ENCODE data around the gene ADH6. TPM values are rescaled to one million over a fixed set of nuclear protein-coding genes. Genes with fewer than 3 reads are reported as not detected.
"Not testable (repeated sequence)": the region's sequence is repeated elsewhere in the genome, so short reads cannot be mapped to it uniquely, and the experiment has no call there.

The ADH6 gene
- total RNA-seq, 1 donor from 2014 or later, result not detected

DNA sequence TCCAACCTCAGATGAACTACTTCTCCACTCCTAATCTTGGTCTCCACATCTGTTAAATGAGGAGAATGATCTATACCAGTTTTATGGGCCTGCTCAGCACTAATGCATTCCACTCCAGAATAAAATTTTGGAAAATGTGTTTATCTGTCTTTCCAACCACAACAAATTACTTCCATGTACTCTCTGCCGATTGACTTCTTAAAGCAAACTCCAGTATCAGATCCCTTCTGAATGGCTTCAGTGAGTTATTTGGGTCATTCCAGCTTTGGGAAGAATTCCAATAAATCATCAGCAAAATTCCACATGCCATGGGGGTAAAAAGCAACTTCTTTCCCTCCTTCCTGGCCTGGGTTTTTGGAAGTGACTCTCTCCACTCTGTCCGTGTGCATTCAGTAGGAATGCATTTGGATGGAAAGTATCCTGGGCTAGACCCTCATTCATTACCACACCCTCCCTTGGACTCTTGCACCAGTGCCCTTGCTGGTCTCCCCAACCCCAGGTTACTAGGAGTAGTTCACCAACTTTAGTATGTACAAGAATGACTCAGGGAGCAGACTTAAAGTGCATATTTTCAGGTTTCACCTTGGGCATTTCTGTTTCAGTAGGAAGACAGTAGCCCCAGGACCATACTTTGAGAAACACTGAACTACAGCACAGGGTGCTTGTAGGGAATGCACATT lies 15.4 kb upstream of the ADH6 start:
- peaks cover 11% of the 10 kb centered on the region for H3K9me3 Mint-ChIP-seq (ENCODE audit: unreplicated experiment)
- TF ChIP-seq, protein P1, sequence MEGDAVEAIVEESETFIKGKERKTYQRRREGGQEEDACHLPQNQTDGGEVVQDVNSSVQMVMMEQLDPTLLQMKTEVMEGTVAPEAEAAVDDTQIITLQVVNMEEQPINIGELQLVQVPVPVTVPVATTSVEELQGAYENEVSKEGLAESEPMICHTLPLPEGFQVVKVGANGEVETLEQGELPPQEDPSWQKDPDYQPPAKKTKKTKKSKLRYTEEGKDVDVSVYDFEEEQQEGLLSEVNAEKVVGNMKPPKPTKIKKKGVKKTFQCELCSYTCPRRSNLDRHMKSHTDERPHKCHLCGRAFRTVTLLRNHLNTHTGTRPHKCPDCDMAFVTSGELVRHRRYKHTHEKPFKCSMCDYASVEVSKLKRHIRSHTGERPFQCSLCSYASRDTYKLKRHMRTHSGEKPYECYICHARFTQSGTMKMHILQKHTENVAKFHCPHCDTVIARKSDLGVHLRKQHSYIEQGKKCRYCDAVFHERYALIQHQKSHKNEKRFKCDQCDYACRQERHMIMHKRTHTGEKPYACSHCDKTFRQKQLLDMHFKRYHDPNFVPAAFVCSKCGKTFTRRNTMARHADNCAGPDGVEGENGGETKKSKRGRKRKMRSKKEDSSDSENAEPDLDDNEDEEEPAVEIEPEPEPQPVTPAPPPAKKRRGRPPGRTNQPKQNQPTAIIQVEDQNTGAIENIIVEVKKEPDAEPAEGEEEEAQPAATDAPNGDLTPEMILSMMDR (IDR thresholded peaks at IDR 0.05), result no peak
- no peaks in the 10 kb centered on the region for H3K4me1 Mint-ChIP-seq (ENCODE audit: unreplicated experiment)
- DNase-seq (ENCODE audit: extremely low spot score, unreplicated experiment), result no peak
- H3K27me3 Mint-ChIP-seq (ENCODE audit: unreplicated experiment), result peaks cover 4% of the 10 kb centered on the region
- no peak overlapping the region for H3K4me3 Mint-ChIP-seq (ENCODE audit: unreplicated experiment)
- no peak overlapping the region for H3K27ac Mint-ChIP-seq (ENCODE audit: unreplicated experiment)
- peaks cover 2% of the 10 kb centered on the region for H3K36me3 Mint-ChIP-seq (ENCODE audit: unreplicated experiment)

GRCh38 chr4:99233397-99233796 lies 14.4 kb upstream of the ADH6 start:
- not testable (repeated sequence) for H3K36me3 Mint-ChIP-seq (ENCODE audit: unreplicated experiment); H3K4me1 Mint-ChIP-seq (ENCODE audit: unreplicated experiment); H3K27me3 Mint-ChIP-seq (ENCODE audit: unreplicated experiment); H3K4me3 Mint-ChIP-seq (ENCODE audit: unreplicated experiment); DNase-seq (ENCODE audit: extremely low spot score, unreplicated experiment); H3K27ac Mint-ChIP-seq (ENCODE audit: unreplicated experiment)
- peaks cover 11% of the 10 kb centered on the region for H3K9me3 Mint-ChIP-seq (ENCODE audit: unreplicated experiment)

DNA sequence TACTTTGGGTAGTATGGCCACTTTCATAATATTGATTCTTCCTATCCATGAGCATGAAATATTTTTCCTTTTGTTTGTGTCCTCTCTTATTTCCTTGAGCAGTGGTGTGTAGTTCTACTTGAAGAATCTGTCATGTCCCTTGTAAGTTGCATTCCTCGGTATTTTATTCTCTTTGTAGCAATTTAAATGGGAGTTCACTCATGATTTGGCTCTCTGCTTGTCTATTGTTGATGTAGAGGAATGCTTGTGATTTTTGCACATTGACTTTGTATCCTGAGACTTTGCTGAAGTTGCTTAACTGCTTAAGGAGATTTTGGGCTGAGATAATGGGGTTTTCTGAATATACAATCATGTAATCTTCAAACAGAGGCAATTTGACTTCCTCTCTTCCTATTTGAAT lies 9.7 kb upstream of the ADH6 start:
- not testable (repeated sequence) for H3K9me3 Mint-ChIP-seq (ENCODE audit: unreplicated experiment); H3K27me3 Mint-ChIP-seq (ENCODE audit: unreplicated experiment); DNase-seq (ENCODE audit: extremely low spot score, unreplicated experiment); H3K4me3 Mint-ChIP-seq (ENCODE audit: unreplicated experiment); H3K27ac Mint-ChIP-seq (ENCODE audit: unreplicated experiment); H3K36me3 Mint-ChIP-seq (ENCODE audit: unreplicated experiment); H3K4me1 Mint-ChIP-seq (ENCODE audit: unreplicated experiment)

- H3K9me3 Mint-ChIP-seq (ENCODE audit: unreplicated experiment); H3K27ac Mint-ChIP-seq (ENCODE audit: unreplicated experiment); H3K4me1 Mint-ChIP-seq (ENCODE audit: unreplicated experiment); H3K4me3 Mint-ChIP-seq (ENCODE audit: unreplicated experiment); DNase-seq (ENCODE audit: extremely low spot score, unreplicated experiment); H3K27me3 Mint-ChIP-seq (ENCODE audit: unreplicated experiment); H3K36me3 Mint-ChIP-seq (ENCODE audit: unreplicated experiment): not testable (repeated sequence)
Observed at GRCh38 chr4:99227646-99228045, 8.6 kb upstream of the ADH6 start.

GRCh38 chr4:99221980-99222379 lies 2.9 kb upstream of the ADH6 start:
- TF ChIP-seq, protein P1 (IDR thresholded peaks at IDR 0.05), result no peak
- no peaks in the 10 kb centered on the region for H3K27me3 Mint-ChIP-seq (ENCODE audit: unreplicated experiment)
- H3K36me3 Mint-ChIP-seq (ENCODE audit: unreplicated experiment), result peaks cover 2% of the 10 kb centered on the region
- peaks cover 6% of the 10 kb centered on the region for H3K4me1 Mint-ChIP-seq (ENCODE audit: unreplicated experiment)
- no peak overlapping the region for H3K4me3 Mint-ChIP-seq (ENCODE audit: unreplicated experiment)
- no peak for DNase-seq (ENCODE audit: extremely low spot score, unreplicated experiment)
- no peak overlapping the region for H3K27ac Mint-ChIP-seq (ENCODE audit: unreplicated experiment)
- H3K9me3 Mint-ChIP-seq (ENCODE audit: unreplicated experiment), result peaks cover 5% of the 10 kb centered on the region

DNA sequence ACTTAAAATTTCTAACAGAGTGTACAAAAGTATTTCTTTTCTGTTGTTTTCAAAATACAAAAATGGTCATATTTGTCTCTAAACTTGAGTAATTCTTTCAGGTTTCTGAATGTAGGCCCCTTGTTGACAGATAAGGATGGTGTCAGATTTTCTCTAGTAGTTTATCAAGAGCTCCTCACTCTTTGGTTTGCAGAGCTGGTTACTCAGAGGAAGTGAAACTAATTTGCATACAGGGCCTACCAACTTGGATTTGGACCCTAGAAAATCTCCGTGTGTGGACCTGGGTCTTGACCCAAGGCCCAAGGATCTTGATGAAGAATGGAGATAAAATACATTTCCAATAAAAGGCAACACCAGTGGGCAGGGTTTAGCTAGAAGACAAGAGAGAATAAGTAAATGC lies 433 bp upstream of the ADH6 start:
- no peak for DNase-seq (ENCODE audit: extremely low spot score, unreplicated experiment)
- H3K9me3 Mint-ChIP-seq (ENCODE audit: unreplicated experiment), result peaks cover 5% of the 10 kb centered on the region
- no peak overlapping the region for H3K27ac Mint-ChIP-seq (ENCODE audit: unreplicated experiment)
- peaks cover 6% of the 10 kb centered on the region for H3K4me1 Mint-ChIP-seq (ENCODE audit: unreplicated experiment)
- TF ChIP-seq, protein P1 (IDR thresholded peaks at IDR 0.05), result no peak
- no peaks in the 10 kb centered on the region for H3K27me3 Mint-ChIP-seq (ENCODE audit: unreplicated experiment)
- no peak overlapping the region for H3K4me3 Mint-ChIP-seq (ENCODE audit: unreplicated experiment)
- H3K36me3 Mint-ChIP-seq (ENCODE audit: unreplicated experiment), result no peaks in the 10 kb centered on the region

Data from osteocyte (in vitro differentiated cells).